ENCODE results near the gene MFSD12.
"Not testable (repeated sequence)": the region's sequence is repeated elsewhere in the genome, so short reads cannot be mapped to it uniquely, and the experiment has no call there.

MFSD12 gene

GRCh38 chr19:3536429-3537100 lies 20.8 kb downstream of the MFSD12 start:
- no peak for DNase-seq

GRCh38 chr19:3535981-3536380 lies 21.4 kb downstream of the MFSD12 start:
- no peak for DNase-seq

GRCh38 chr19:3535563-3535965 lies 21.8 kb downstream of the MFSD12 start:
- no peak for DNase-seq

- no peak for DNase-seq
These were observed 22.2 kb downstream of the MFSD12 start for GRCh38 chr19:3535235-3535535.

- DNase-seq: no peak
These were observed 22.8 kb downstream of the MFSD12 start for GRCh38 chr19:3534375-3535234.

- DNase-seq: no peak
These were observed 23.7 kb downstream of the MFSD12 start for GRCh38 chr19:3533563-3534216.

GRCh38 chr19:3533033-3533432 lies 24.4 kb downstream of the MFSD12 start:
- DNase-seq: no peak

GRCh38 chr19:3532154-3532786 lies 25.1 kb downstream of the MFSD12 start:
- DNase-seq: no peak

GRCh38 chr19:3531716-3532115 lies 25.7 kb downstream of the MFSD12 start:
- DNase-seq: no peak

- no peak for DNase-seq
These were observed 27.0 kb downstream of the MFSD12 start for GRCh38 chr19:3530389-3530788.

GRCh38 chr19:3529299-3529698 lies 28.1 kb downstream of the MFSD12 start:
- not testable (repeated sequence) for DNase-seq

- no peak for DNase-seq
These were observed 28.7 kb downstream of the MFSD12 start for GRCh38 chr19:3528539-3529211.

- no peak for DNase-seq
These were observed 29.3 kb downstream of the MFSD12 start for GRCh38 chr19:3528080-3528479.

- no peak for DNase-seq
These were observed 30.0 kb downstream of the MFSD12 start for GRCh38 chr19:3527238-3527910.

GRCh38 chr19:3526507-3527237 lies 30.7 kb downstream of the MFSD12 start:
- no peak for DNase-seq

GRCh38 chr19:3524904-3525451 lies 32.4 kb downstream of the MFSD12 start:
- no peak for DNase-seq

- DNase-seq: no peak
These were observed 33.1 kb downstream of the MFSD12 start for GRCh38 chr19:3524078-3524842.

- no peak for DNase-seq
These were observed 33.9 kb downstream of the MFSD12 start for GRCh38 chr19:3523361-3524077.

GRCh38 chr19:3522421-3523360 lies 34.7 kb downstream of the MFSD12 start:
- no peak for DNase-seq

Measured in NCI-H345 (cell line).